OCI-LY3 (cell line): Measurements from ENCODE around the gene UBE3B.
A peak's percentile ranks its signal among the peaks of the same experiment; 100 is the strongest.

Experiments used
- H2AFZ ChIP-seq: fragments of 200-600, 300-600 bp; shearing (Covaris generic); 2 replicates; pipeline ENCODE4 v1.6.0; 2014; ENCODE audit warnings: antibody characterized with exemption, low read depth, low read length
- H3K27ac ChIP-seq: fragments of 200-600, 300-600 bp; sonication (generic); 2 replicates; pipeline ENCODE4 v1.5.1; 2014; ENCODE audit warnings: mild to moderate bottlenecking, low read length, moderate library complexity, mixed read lengths
- H3K27me3 ChIP-seq: fragments of 200-600, 300-600 bp; sonication (generic); 2 replicates; pipeline ENCODE4 v1.6.1; 2014; ENCODE audit warnings: low read depth, low read length, mixed read lengths
- H3K36me3 ChIP-seq: fragments of 200-600, 300-600 bp; sonication (generic); replicated peaks from 2 replicates; pipeline ENCODE3; 2014; ENCODE audit warnings: low read depth, low read length, mixed read lengths
- H3K4me1 ChIP-seq: fragments of 300-600, 200-600 bp; sonication (generic); 2 replicates; pipeline ENCODE4 v1.6.1; 2014; ENCODE audit warnings: low read length, mixed read lengths
- H3K4me2 ChIP-seq: fragments of 200-600, 300-600 bp; sonication (generic); 2 replicates; pipeline ENCODE4 v1.6.1; 2014; ENCODE audit warnings: low read length, mixed read lengths
- H3K4me3 ChIP-seq: fragments of 300-600, 200-600 bp; sonication (generic); 2 replicates; pipeline ENCODE4 v1.5.1; 2014; ENCODE audit warnings: antibody characterized with exemption, mild to moderate bottlenecking, low read length, moderate library complexity
- H3K79me2 ChIP-seq: fragments of 300-600, 200-600 bp; shearing (Covaris generic); 2 replicates; pipeline ENCODE4 v1.6.1; 2014; ENCODE audit warnings: mild to moderate bottlenecking, low read length, mixed read lengths
- H3K9ac ChIP-seq: fragments of 300-600, 200-600 bp; shearing (Covaris generic); 2 replicates; pipeline ENCODE4 v1.6.0; 2014; ENCODE audit warnings: mild to moderate bottlenecking, low read length, moderate library complexity
- H3K9me3 ChIP-seq: fragments of 200-600, 300-600 bp; shearing (Covaris generic); 2 replicates; pipeline ENCODE4 v1.6.1; 2014; ENCODE audit warnings: low read length, mixed read lengths; ENCODE audit not compliant: insufficient read depth
- H4K20me1 ChIP-seq: fragments of 200-600, 300-600 bp; sonication (generic); 2 replicates; pipeline ENCODE4 v1.6.1; 2016; ENCODE audit warnings: low read length, mixed read lengths; ENCODE audit not compliant: insufficient read depth
- CTCF ChIP-seq: fragments of 200-600, 300-600 bp; sonication (generic); IDR thresholded peaks from 2 replicates; pipeline ENCODE4 v1.5.1; 2014; ENCODE audit warnings: antibody characterized with exemption, low read length, low read depth
- EZH2phosphoT487 ChIP-seq: fragments of 200-600 bp; shearing (Covaris generic); IDR thresholded peaks from 2 replicates; pipeline ENCODE4 v1.6.1; 2018; ENCODE audit warnings: antibody characterized with exemption, mixed run types, low read depth

The UBE3B gene

GRCh38 chr12:109475121-109475520, 2.3 kb upstream of the UBE3B start:
- no peaks in the 10 kb centered on the region for H3K27me3 ChIP-seq
- TF ChIP-seq EZH2phosphoT487 = no peak
- no peak for TF ChIP-seq CTCF
- no peak overlapping the region for H3K4me2 ChIP-seq
- no peaks in the 10 kb centered on the region for H3K9me3 ChIP-seq
- no peak overlapping the region for H2AFZ ChIP-seq
- H3K36me3 ChIP-seq = no peaks in the 10 kb centered on the region
- H3K9ac ChIP-seq = no peak overlapping the region
- no peak overlapping the region for H3K4me3 ChIP-seq
- no peak overlapping the region for H3K27ac ChIP-seq
- peaks cover 83% of the 10 kb centered on the region for H3K79me2 ChIP-seq
- H4K20me1 ChIP-seq = no peaks in the 10 kb centered on the region; the same call in 1 of the 2 replicates
- peaks cover 18% of the 10 kb centered on the region for H3K4me1 ChIP-seq

- H3K79me2 ChIP-seq = peaks cover 72% of the 10 kb centered on the region
- H2AFZ ChIP-seq = no peak overlapping the region
- H3K9ac ChIP-seq = peak overlapping the region; percentile 87
- no peak overlapping the region for H3K27ac ChIP-seq
- TF ChIP-seq EZH2phosphoT487 (no peak), CTCF (no peak)
- peaks cover 18% of the 10 kb centered on the region for H3K4me1 ChIP-seq
- no peaks in the 10 kb centered on the region for H3K36me3 ChIP-seq
- no peaks in the 10 kb centered on the region for H3K27me3 ChIP-seq
- H3K9me3 ChIP-seq = no peaks in the 10 kb centered on the region
- H3K4me3 ChIP-seq = peak overlapping the region; percentile 87
- peak overlapping the region; percentile 96 for H3K4me2 ChIP-seq
- no peaks in the 10 kb centered on the region for H4K20me1 ChIP-seq
Observed at GRCh38 chr12:109475993-109476806, 1.2 kb upstream of the UBE3B start.

- peak overlapping the region; percentile 67; the same call in 1 of the 2 replicates for H3K27ac ChIP-seq
Observed at GRCh38 chr12:109476807-109477184, 638 bp upstream of the UBE3B start.

More at GRCh38 chr12:109476807-109477184, 638 bp upstream of the UBE3B start:
- no peaks in the 10 kb centered on the region for H3K36me3 ChIP-seq
- H3K9me3 ChIP-seq = no peaks in the 10 kb centered on the region
- H3K79me2 ChIP-seq = peaks cover 66% of the 10 kb centered on the region
- peaks cover 18% of the 10 kb centered on the region for H3K4me1 ChIP-seq
- peak overlapping the region; percentile 87 for H3K9ac ChIP-seq
- H2AFZ ChIP-seq = peak overlapping the region; percentile 96
- H4K20me1 ChIP-seq = no peaks in the 10 kb centered on the region
- TF ChIP-seq CTCF (no peak), EZH2phosphoT487 (no peak)
- H3K4me3 ChIP-seq = peak overlapping the region; percentile 87
- H3K27me3 ChIP-seq = no peaks in the 10 kb centered on the region
- H3K4me2 ChIP-seq = peak overlapping the region; percentile 96
